Loucy (cell line): ENCODE data around the gene RASAL1.

Source experiments
- EZH2phosphoT487 ChIP-seq: fragments of 200-600 bp; IDR thresholded peaks from 2 replicates; pipeline ENCODE4 v1.6.1; 2018; ENCODE audit warnings: antibody characterized with exemption, mild to moderate bottlenecking, moderate library complexity, borderline replicate concordance
- TF ChIP-seq, protein P1 (sequence below): fragments of 200-600 bp; sonication (generic); conservative IDR thresholded peaks from 2 replicates; pipeline ENCODE4 v1.5.1; 2014; ENCODE audit warnings: mild to moderate bottlenecking, antibody characterized with exemption, low read length

DNA sequence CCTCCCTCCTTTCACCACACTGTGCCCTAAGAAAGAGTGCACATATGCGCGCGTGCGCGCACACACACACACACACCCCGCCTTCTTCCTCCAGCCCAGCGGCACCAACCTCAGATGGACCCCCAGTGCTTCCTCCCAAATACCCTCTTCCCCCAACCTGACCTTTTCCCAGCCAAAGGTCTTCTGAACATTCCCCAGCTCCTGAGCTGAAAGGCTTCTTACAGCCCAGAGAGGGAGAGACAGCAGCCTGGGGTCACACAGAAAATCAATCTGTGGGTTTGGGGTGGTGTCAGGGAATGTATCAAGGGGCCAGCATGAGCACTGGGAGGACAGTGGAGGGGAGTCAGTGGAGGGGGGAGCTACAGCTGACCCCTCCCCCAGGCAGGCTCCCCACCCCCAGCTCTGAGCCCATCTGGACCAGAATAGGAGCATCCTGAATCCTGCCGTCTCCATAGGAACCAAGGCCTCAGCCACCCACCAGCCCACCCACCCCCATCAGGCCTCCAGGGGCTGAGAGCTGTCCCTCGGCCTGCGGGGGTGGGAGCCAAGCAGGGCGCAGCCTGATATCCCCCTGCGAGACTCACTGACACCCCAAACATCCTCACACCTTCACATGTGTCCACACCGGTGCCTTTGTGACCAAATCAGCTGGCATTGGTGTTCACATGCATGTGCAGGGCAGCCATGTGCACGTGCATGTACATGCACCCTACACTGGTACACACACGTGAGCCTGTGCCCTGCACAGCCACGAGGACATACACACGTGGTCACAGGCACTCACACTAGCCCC, 5.7 kb downstream of the RASAL1 start:
- TF ChIP-seq, protein P1, sequence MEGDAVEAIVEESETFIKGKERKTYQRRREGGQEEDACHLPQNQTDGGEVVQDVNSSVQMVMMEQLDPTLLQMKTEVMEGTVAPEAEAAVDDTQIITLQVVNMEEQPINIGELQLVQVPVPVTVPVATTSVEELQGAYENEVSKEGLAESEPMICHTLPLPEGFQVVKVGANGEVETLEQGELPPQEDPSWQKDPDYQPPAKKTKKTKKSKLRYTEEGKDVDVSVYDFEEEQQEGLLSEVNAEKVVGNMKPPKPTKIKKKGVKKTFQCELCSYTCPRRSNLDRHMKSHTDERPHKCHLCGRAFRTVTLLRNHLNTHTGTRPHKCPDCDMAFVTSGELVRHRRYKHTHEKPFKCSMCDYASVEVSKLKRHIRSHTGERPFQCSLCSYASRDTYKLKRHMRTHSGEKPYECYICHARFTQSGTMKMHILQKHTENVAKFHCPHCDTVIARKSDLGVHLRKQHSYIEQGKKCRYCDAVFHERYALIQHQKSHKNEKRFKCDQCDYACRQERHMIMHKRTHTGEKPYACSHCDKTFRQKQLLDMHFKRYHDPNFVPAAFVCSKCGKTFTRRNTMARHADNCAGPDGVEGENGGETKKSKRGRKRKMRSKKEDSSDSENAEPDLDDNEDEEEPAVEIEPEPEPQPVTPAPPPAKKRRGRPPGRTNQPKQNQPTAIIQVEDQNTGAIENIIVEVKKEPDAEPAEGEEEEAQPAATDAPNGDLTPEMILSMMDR = no peak
- no peak for TF ChIP-seq EZH2phosphoT487
